BLaER1 treated with 17β-estradiol and CSF1 and Interleukin-3, amounts not matched to agents 10 nM and 100 nM (cell line): ENCODE measurements around the gene CFAP251.
"Not testable (repeated sequence)": the region's sequence is repeated elsewhere in the genome, so short reads cannot be mapped to it uniquely, and the experiment has no call there.

Experiments
- H3K27ac ChIP-seq, 11 experiments: shearing (Covaris generic); formaldehyde crosslinking; 2 replicates each; pipeline ENCODE4 v1.8.1; 2022
- H3K27me3 ChIP-seq, 11 experiments: shearing (Covaris generic); formaldehyde crosslinking; 2 replicates each; pipeline ENCODE4 v1.8.1; 2022
- H3K36me3 ChIP-seq, 11 experiments: shearing (Covaris generic); formaldehyde crosslinking; 2 replicates each; pipeline ENCODE4 v1.8.1; 2022
- H3K4me1 ChIP-seq, 10 experiments: shearing (Covaris generic); formaldehyde crosslinking; 2 replicates each; pipeline ENCODE4 v1.8.1; 2022
- H3K4me2 ChIP-seq, 11 experiments: shearing (Covaris generic); formaldehyde crosslinking; 2 replicates each; pipeline ENCODE4 v1.8.1; 2022
- H3K4me3 ChIP-seq, 10 experiments: shearing (Covaris generic); formaldehyde crosslinking; 2 replicates each; pipeline ENCODE4 v1.8.1; 2022
- H3K9ac ChIP-seq, 11 experiments: shearing (Covaris generic); formaldehyde crosslinking; 2 replicates each; pipeline ENCODE4 v1.8.1; 2022
- H3K9me3 ChIP-seq, 11 experiments: shearing (Covaris generic); formaldehyde crosslinking; replicated peaks in 1 of 11; 2 replicates each; pipeline ENCODE4 v1.8.1; 2022
- H4K20me1 ChIP-seq, 11 experiments: shearing (Covaris generic); formaldehyde crosslinking; 2 replicates each; pipeline ENCODE4 v1.8.1; 2022
- Cebpa-rat ChIP-seq, 11 experiments: shearing (Covaris generic); IDR thresholded peaks; 2 replicates each; pipeline ENCODE4 v1.8.1; 2022

Gene CFAP251, protein sequence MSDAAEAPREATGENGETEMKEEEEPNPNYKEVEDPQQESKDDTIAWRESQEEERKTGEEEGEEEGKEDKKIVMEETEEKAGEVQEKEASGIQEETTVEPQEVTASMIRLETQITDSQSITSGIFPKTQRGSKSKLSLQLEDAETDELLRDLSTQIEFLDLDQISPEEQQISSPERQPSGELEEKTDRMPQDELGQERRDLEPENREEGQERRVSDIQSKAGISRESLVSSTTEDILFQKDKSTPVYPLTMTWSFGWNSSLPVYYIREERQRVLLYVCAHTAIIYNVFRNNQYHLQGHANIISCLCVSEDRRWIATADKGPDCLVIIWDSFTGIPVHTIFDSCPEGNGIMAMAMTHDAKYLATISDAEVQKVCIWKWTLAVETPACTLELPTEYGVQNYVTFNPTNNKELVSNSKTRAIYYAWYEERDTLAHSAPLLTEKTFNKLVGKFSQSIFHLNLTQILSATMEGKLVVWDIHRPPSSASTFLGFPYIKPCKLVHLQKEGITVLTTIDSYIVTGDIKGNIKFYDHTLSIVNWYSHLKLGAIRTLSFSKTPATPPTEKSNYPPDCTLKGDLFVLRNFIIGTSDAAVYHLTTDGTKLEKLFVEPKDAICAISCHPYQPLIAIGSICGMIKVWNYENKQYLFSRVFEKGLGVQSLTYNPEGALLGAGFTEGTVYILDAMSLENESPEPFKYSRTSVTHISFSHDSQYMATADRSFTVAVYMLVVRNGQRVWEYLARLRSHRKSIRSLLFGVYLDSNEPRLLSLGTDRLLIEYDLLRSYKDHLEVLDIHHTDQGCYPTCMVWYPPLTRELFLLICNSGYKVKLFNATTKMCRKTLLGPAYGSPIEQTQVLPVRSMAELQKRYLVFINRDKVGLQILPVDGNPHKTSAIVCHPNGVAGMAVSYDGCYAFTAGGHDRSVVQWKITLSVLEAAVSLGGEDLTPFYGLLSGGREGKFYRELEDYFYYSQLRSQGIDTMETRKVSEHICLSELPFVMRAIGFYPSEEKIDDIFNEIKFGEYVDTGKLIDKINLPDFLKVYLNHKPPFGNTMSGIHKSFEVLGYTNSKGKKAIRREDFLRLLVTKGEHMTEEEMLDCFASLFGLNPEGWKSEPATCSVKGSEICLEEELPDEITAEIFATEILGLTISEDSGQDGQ

DNA sequence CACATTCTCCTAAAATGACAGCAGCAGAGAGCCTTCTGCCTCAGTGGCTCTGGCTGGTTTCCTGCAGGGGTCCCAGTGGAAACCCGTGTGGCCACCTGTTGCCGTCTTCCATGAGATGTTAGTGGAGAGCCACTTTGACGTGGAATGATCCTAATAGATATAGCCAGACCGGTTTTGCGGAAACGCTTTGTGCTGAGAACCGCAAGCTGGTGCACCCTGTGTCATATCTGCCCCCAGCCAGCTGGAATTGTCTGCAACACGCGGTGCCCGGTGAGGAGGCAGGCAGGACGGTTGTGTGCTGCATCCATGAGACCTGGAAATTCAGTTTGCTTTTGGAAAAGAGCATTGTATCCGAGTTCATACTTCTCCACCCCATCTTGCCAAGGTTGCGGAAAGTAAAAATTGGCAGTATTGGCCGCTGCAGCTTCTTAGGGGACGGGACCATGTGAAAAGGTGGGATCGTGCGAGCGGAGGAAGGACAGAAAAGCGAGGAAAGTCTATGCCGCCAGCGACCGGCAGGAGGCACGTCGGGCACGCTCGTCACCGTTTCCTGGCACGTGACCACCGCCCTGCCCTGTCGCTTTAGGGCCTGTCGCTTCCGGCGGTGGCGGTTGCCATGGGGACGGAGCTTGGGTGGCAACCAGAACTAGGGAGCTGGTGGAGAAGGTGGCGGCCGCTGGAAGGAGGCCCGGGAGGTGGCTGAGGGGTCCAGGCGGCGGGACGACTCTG is at the start of gene CFAP251:
Gene CFAP251 (plus strand): TSS at position 643 of the 729 bp plus-strand sequence. CDS start 2,714 bp downstream, outside the sequence.
- TF ChIP-seq Cebpa-rat (IDR thresholded peaks at IDR 0.05): no peak
- peaks cover 32 to 48% (median 44%) of the 10 kb centered on the region in 11 experiments for H3K36me3 ChIP-seq
- peak within 1 kb of the TSS; percentile 47 to 73 (median 60) for H3K4me3 ChIP-seq
- H3K4me1 ChIP-seq: peaks cover 52 to 67% (median 58%) of the 10 kb centered on the region in 10 experiments
- H3K27me3 ChIP-seq: no peaks in the 10 kb centered on the region
- peak within 1 kb of the TSS; percentile 32 to 90 (median 62); a peak in 21 of 22 replicates for H3K27ac ChIP-seq
- H3K9me3 ChIP-seq: no peaks in the 10 kb centered on the region
- peak within 1 kb of the TSS; percentile 50 to 83 (median 72) for H3K9ac ChIP-seq
- peak within 1 kb of the TSS; percentile 98 to 100 (median 99) for H3K4me2 ChIP-seq
- H4K20me1 ChIP-seq: peaks cover 0 to 26% (median 0%) of the 10 kb centered on the region in 11 experiments; a peak in 3 of 22 replicates

DNA sequence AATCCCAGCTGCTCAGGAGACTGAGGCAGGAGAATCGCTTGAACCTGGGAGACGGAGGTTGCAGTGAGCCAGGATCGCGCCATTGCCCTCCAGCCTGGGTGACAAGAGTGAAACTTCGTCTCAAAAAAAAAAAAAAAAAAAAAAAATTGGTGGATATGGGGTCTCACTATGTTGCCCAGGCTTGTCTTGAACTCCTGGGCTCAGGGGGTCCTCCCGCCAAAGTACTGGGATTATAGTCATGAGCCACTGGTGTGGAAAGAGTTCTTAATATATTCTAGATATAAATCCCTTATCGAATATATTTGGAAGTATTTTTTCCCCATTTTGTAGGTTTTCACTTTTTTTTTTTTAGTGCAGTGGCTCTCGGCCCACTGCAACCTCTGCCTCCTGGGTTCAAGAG is 49.2 kb upstream of the CFAP251 start:
- Histone ChIP-seq H3K27me3 (peaks cover 0 to 14% (median 0%) of the 10 kb centered on the region in 11 experiments; a peak in 1 of 22 replicates), H3K4me1 (peaks cover 0 to 18% (median 8%) of the 10 kb centered on the region in 10 experiments; a peak in 12 of 20 replicates)
- not testable (repeated sequence) for H3K9ac ChIP-seq, H3K9me3 ChIP-seq, H3K36me3 ChIP-seq, H3K4me3 ChIP-seq, H3K27ac ChIP-seq, H3K4me2 ChIP-seq, H4K20me1 ChIP-seq

DNA sequence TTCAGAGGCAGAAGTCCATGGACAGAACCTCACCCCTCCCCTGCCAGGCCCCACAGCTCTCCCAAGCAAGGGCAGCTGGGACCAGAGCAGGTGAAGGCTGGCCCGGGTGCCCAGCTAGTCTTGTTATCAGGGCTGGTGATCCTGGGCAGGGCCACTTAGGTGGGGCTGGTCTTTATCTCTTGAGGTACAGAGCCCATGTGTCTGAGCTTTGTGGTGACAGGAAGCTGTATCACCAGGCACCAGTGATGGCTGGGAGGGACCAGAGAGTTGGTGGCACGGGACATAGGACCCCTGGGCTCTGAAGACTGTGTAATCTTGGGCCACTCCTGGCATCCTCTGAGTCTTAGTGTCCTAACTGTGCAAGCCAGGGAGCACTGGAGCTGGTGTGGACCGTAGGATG is 46.9 kb upstream of the CFAP251 start:
- Histone ChIP-seq H3K9me3 (no peaks in the 10 kb centered on the region), H3K27ac (no peak overlapping the region), H3K4me3 (no peak overlapping the region)

DNA sequence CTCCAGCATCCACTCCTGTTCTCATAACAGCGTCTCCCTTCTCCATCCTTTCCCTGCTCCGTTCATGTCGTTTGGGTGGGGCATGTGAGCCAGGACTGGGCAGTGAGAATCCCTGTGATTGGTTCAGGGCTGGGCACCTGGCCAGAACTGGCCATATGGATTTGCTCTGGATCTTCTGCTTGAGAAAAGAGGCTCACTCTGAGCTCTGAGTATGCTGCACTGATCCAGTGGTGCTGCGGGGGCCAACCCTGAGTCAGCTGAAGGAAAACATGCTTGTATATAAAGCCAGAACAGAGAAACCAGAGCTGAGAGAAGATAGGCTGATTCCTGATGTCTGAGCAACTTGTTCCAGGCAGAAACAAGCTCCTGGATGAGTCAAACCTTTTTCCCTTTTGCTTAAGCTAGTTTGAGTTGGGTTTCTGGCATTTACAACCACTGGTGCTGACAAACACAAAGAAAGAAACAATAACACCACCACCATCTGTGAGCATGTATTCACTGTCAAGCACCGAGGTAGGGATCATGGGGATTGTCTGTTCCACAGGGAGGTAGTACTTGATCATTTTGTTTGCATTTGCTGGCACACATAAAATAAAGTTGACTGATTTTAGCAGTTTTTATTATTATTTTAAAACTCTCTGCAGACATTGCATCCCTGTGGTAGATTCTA is 45.7 kb upstream of the CFAP251 start:
- Histone ChIP-seq H3K27ac (no peak overlapping the region), H4K20me1 (no peaks in the 10 kb centered on the region), H3K4me3 (no peak overlapping the region), H3K4me2 (peak overlapping the region in 2 of 11 experiments; percentile 54 to 81; a peak in 2 of 22 replicates), H3K9me3 (no peaks in the 10 kb centered on the region), H3K36me3 (no peaks in the 10 kb centered on the region), H3K27me3 (peaks cover 0 to 14% (median 0%) of the 10 kb centered on the region in 11 experiments; a peak in 1 of 22 replicates), H3K9ac (no peak overlapping the region), H3K4me1 (peaks cover 0 to 30% (median 16%) of the 10 kb centered on the region in 10 experiments; a peak in 12 of 20 replicates)
- no peak for TF ChIP-seq Cebpa-rat (IDR thresholded peaks at IDR 0.05)

More for the DNA sequence above, 46.9 kb upstream of the CFAP251 start:
- no peak overlapping the region for H3K9ac ChIP-seq
- H3K36me3 ChIP-seq: no peaks in the 10 kb centered on the region
- peaks cover 0 to 30% (median 16%) of the 10 kb centered on the region in 10 experiments; a peak in 12 of 20 replicates for H3K4me1 ChIP-seq
- TF ChIP-seq Cebpa-rat (IDR thresholded peaks at IDR 0.05): no peak
- no peaks in the 10 kb centered on the region for H4K20me1 ChIP-seq
- peaks cover 0 to 14% (median 0%) of the 10 kb centered on the region in 11 experiments; a peak in 1 of 22 replicates for H3K27me3 ChIP-seq
- no peak overlapping the region for H3K4me2 ChIP-seq

DNA sequence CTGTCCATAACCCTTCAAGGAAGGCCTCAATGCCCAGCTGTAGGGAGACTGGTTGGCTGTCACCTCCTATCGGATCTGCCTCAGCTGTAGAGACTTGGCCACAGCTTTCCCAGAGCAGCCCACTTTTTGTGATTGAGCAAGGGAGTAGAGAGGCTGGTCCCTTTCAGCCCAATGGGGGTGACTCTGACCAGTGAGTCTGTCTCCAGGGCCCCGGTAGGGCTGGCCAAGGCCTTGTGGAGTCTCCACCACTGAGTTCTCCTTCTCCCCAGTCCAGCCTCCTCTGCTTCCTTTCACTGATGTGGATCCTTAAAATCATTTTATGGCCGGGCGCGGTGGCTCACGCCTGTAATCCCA is 45.2 kb upstream of the CFAP251 start:
- Histone ChIP-seq H3K27me3 (peaks cover 0 to 14% (median 0%) of the 10 kb centered on the region in 11 experiments; a peak in 1 of 22 replicates), H3K4me2 (peak overlapping the region in 3 of 11 experiments; percentile 54 to 81 (median 68); a peak in 6 of 22 replicates), H4K20me1 (no peaks in the 10 kb centered on the region), H3K36me3 (no peaks in the 10 kb centered on the region), H3K4me1 (peaks cover 0 to 30% (median 16%) of the 10 kb centered on the region in 10 experiments; a peak in 12 of 20 replicates), H3K9ac (no peak overlapping the region), H3K9me3 (no peaks in the 10 kb centered on the region), H3K27ac (no peak overlapping the region), H3K4me3 (no peak overlapping the region)
- no peak for TF ChIP-seq Cebpa-rat (IDR thresholded peaks at IDR 0.05)

DNA sequence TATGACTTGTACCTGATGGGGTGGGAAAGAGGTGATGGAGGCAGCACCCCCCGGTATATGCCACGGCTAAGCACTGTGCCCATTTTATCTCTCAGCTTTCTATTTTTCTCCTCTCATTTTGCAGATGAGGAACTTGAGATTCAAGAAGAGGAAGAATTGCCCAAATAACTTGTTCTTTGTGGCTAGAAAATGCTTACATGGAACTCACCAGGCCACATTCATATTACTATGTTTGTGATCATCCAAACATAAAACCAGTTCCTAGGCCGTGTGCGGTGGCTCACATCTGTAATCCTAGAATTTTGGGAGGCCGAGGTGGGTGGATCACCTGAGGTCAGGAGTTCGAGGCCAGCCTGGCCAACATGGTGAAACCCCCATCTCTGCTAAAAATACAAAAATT is 44.3 kb upstream of the CFAP251 start:
- Histone ChIP-seq H3K27me3 (peaks cover 0 to 14% (median 0%) of the 10 kb centered on the region in 11 experiments; a peak in 1 of 22 replicates), H3K4me2 (peak overlapping the region in 6 of 11 experiments; percentile 21 to 81 (median 61); a peak in 11 of 22 replicates), H3K27ac (peak overlapping the region in 3 of 11 experiments; percentile 17 to 53 (median 29); a peak in 3 of 22 replicates), H3K9ac (no peak overlapping the region; a peak in 2 of 22 replicates), H4K20me1 (no peaks in the 10 kb centered on the region), H3K9me3 (no peaks in the 10 kb centered on the region), H3K4me3 (no peak overlapping the region), H3K4me1 (peaks cover 0 to 30% (median 16%) of the 10 kb centered on the region in 10 experiments; a peak in 12 of 20 replicates), H3K36me3 (no peaks in the 10 kb centered on the region)
- TF ChIP-seq Cebpa-rat (IDR thresholded peaks at IDR 0.05): no peak

DNA sequence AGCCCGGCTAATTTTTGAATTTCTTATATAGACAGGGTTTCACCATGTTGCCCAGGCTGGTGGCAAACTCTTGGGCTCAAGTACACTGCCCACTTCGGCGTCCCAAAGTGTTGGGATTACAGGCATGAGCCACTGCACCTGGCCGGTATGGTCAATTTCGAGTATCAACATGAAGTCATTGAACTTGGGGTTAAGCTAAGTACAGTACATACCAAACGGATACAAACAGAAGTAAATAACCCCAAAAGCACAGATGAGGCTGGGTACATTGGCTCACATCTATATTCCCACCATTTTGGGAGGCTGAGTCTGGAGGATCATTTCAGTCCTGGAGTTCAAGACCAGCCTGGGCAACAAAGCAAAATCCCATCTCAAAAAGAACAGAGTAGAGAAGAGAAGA is 42.8 kb upstream of the CFAP251 start:
- no peaks in the 10 kb centered on the region for H3K36me3 ChIP-seq
- no peak overlapping the region for H3K4me3 ChIP-seq
- no peak for TF ChIP-seq Cebpa-rat (IDR thresholded peaks at IDR 0.05)
- H3K4me2 ChIP-seq: no peak overlapping the region
- no peak overlapping the region for H3K27ac ChIP-seq
- no peaks in the 10 kb centered on the region for H4K20me1 ChIP-seq
- peaks cover 0 to 14% (median 0%) of the 10 kb centered on the region in 11 experiments; a peak in 1 of 22 replicates for H3K27me3 ChIP-seq
- no peaks in the 10 kb centered on the region for H3K9me3 ChIP-seq
- peaks cover 0 to 30% (median 16%) of the 10 kb centered on the region in 10 experiments; a peak in 12 of 20 replicates for H3K4me1 ChIP-seq
- H3K9ac ChIP-seq: no peak overlapping the region

DNA sequence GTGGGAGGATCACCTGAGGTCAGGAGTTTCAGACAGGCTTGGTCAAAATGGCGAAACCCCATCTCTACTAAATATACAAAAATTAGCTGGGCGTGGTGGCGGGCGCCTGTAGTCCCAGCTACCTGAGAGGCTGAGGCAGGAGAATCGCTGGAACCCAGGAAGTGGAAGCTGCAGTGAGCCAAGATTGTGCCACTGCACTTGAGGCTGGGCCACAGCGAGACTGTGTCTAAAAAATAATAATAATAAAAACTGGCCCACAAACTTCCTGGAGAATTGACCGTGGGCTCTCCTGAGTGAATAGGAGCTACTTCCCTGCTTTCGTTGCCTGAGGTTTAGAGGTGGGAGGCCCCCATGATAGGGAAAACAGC is 42.3 kb upstream of the CFAP251 start:
- H3K4me2 ChIP-seq: not testable (repeated sequence)
- peaks cover 0 to 14% (median 0%) of the 10 kb centered on the region in 11 experiments; a peak in 1 of 22 replicates for H3K27me3 ChIP-seq

More for the DNA sequence above, 42.3 kb upstream of the CFAP251 start:
- H3K36me3 ChIP-seq, H3K27ac ChIP-seq, H3K9ac ChIP-seq, H4K20me1 ChIP-seq, H3K4me3 ChIP-seq, H3K9me3 ChIP-seq: not testable (repeated sequence)
- peaks cover 0 to 30% (median 16%) of the 10 kb centered on the region in 10 experiments; a peak in 12 of 20 replicates for H3K4me1 ChIP-seq
